ENCODE measurements around the gene MCL1.
A peak's percentile ranks its signal among the peaks of the same experiment; 100 is the strongest.

Gene MCL1

DNA sequence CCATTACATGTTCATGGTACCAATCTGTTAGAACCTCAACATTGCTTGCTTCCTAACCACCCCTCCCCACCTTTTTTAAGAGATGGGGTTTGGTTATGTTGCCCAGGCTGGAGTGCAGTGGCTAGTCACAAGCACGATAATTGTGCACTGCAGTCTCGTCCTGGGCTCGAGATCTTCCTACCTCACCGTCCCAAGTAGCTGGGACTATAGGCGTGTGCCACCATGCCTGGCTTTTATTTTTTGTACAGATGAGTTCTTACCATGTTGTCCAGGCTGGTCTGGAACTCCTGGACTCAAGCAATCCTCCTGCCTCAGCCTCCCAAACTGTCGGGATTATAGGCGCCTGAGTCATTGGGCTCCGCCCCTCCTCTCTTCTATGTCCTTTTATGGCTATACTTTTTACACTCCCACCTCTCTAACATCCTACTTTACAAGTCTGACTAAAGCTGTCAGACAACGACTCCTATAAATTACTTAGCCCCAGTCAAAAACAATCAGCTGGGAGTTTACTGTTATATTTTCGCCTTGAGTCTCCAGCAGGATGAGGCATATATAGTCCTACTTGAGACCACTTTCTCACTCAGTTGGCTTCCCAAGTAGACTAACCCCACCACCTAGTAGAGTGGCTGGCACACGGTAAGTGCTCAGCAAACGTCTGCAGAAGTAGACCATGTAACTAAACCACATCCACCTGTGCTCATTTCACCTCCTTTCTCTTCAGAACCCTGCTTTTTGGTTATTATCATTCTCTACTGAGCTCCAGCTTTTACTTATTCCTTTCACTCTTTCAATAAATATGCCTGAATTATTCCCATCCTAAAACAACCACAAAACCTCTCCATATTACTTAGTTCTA, 36.2 kb upstream of the MCL1 start (continued):
- TF ChIP-seq ATF2 (tag by site-specific recombination; IDR thresholded peaks at IDR 0.05; ENCODE audit: low read depth): no peak
- TF ChIP-seq ZFP41 (tag by site-specific recombination; IDR thresholded peaks at IDR 0.05; ENCODE audit: borderline replicate concordance): no peak
- TF ChIP-seq ZNF221 (tag by site-specific recombination; IDR thresholded peaks at IDR 0.05; ENCODE audit: borderline replicate concordance): no peak
- TF ChIP-seq ZNF571 (tag by site-specific recombination; IDR thresholded peaks at IDR 0.05): no peak

DNA sequence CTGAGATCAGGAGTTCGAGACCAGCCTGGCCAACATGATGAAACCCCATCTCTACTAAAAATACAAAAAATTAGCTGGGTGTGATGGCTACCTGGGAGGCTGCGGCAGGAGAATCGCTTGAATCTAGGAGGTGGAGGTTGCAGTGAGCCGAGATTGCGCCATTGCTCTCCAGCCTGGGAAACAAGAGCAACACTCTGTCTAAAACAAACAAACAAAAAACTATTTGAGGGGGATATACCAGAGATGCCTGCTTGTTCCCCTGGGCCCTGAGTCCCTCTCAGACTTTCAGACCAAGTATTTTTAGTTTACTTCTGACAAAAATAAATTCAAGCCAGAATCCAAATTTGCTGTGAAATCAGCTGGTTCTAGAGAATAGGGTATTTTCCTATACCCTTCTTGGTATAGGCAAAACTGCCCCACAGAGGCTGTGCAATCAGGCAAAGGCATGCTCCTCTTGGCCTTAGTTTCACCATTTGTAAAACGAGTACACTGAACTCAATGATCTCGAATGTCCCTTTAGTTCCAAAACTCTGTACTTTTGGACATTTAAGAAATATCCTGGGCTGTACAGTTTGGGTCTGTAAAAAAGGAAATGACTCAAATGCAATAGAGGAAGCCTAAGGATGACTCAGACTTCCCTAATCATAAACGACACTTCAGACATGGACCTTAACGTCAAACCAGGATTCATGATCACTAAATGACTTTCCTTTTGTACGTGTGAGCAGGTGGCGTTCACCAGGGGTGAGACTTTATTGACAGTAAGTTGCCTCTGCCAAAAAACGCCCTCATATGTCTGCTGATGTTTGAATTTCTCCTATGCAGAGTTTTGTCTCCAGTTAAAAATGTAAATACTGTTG, 33.9 kb upstream of the MCL1 start:
- CTCF ChIA-PET: interaction anchor here (1.0 to 1.3 kb wide), 3 partner anchors 52 to 342 kb away, joined by 3 to 4 read pairs (median 3); no protein-coding TSS in a partner anchor
- Histone ChIP-seq H3K4me1 (ENCODE audit: control insufficient read depth, insufficient read depth, low read length) (peaks cover 4% of the 10 kb centered on the region; the same call in 1 of the 2 replicates), H3K36me3 (ENCODE audit: control insufficient read depth in 2 of 2, insufficient read depth in 1 of 2, low read length in 2 of 2) (peaks cover 5 to 60% of the 10 kb centered on the region in 2 experiments; a peak in 2 of 3 replicates), H3K4me3 (ENCODE audit: low read depth, low read length) (no peak overlapping the region), H3K9me3 (ENCODE audit: control insufficient read depth, insufficient read depth, low read depth, low read length) (no peaks in the 10 kb centered on the region), H3K27ac (ENCODE audit: extremely low read depth, low read depth, low read length) (no peak overlapping the region; the same call in 1 of the 2 replicates)
- POLR2A ChIA-PET: interaction anchor here (0.6 kb wide), 1 partner anchor 34 kb away, joined by 3 read pairs; the partner anchor contains the start of gene MCL1
- TF ChIP-seq ZNF48 (tag by site-specific recombination; IDR thresholded peaks at IDR 0.05): no peak
- TF ChIP-seq ZNF221 (tag by site-specific recombination; IDR thresholded peaks at IDR 0.05; ENCODE audit: borderline replicate concordance): no peak
- TF ChIP-seq ZNF529 (tag by site-specific recombination; IDR thresholded peaks at IDR 0.05; ENCODE audit: insufficient replicate concordance): no peak
- TF ChIP-seq ZNF792 (tag by site-specific recombination; IDR thresholded peaks at IDR 0.05): no peak
- TF ChIP-seq, protein P1, sequence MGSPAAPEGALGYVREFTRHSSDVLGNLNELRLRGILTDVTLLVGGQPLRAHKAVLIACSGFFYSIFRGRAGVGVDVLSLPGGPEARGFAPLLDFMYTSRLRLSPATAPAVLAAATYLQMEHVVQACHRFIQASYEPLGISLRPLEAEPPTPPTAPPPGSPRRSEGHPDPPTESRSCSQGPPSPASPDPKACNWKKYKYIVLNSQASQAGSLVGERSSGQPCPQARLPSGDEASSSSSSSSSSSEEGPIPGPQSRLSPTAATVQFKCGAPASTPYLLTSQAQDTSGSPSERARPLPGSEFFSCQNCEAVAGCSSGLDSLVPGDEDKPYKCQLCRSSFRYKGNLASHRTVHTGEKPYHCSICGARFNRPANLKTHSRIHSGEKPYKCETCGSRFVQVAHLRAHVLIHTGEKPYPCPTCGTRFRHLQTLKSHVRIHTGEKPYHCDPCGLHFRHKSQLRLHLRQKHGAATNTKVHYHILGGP (tag by site-specific recombination; IDR thresholded peaks at IDR 0.05): no peak
- 0 out of 2 replicates have a peak, but pooled peaks have one; percentile 16 for TF ChIP-seq ZNF335 (tag by site-specific recombination; conservative IDR thresholded peaks at IDR 0.05)
- TF ChIP-seq ZFP69B (tag by site-specific recombination; IDR thresholded peaks at IDR 0.05): 0 out of 2 replicates have a peak, but pooled peaks have one; percentile 14
- no peak for TF ChIP-seq ZNF324 (tag by site-specific recombination; IDR thresholded peaks at IDR 0.05)
- TF ChIP-seq KLF10 (tag by site-specific recombination; IDR thresholded peaks at IDR 0.05): 0 out of 2 replicates have a peak, but pooled peaks have one; percentile 18
- peak; percentile 47; the same call in 1 of the 2 replicates for TF ChIP-seq ZNF660 (tag by site-specific recombination; IDR thresholded peaks at IDR 0.05)
- no peak for TF ChIP-seq ZNF223 (tag by site-specific recombination; IDR thresholded peaks at IDR 0.05)
- TF ChIP-seq KLF8 (tag by site-specific recombination; IDR thresholded peaks at IDR 0.05): peak; percentile 52; the same call in 1 of the 2 replicates
- TF ChIP-seq ZNF391 (tag by site-specific recombination; IDR thresholded peaks at IDR 0.05; ENCODE audit: borderline replicate concordance, low read depth): no peak
- peak; percentile 26; the same call in 1 of the 2 replicates for TF ChIP-seq ZNF394 (tag by site-specific recombination; IDR thresholded peaks at IDR 0.05; ENCODE audit: borderline replicate concordance)
- no peak for TF ChIP-seq ZNF148 (tag by site-specific recombination; IDR thresholded peaks at IDR 0.05; ENCODE audit: borderline replicate concordance)
- TF ChIP-seq ZSCAN23 (tag by site-specific recombination; IDR thresholded peaks at IDR 0.05): 0 out of 2 replicates have a peak, but pooled peaks have one; percentile 31
- TF ChIP-seq ZNF555 (tag by site-specific recombination; conservative IDR thresholded peaks at IDR 0.05): no peak
- no peak for TF ChIP-seq RBAK (tag by site-specific recombination; IDR thresholded peaks at IDR 0.05)
- peak; percentile 83 for TF ChIP-seq HIC1 (tag by site-specific recombination; IDR thresholded peaks at IDR 0.05)
- TF ChIP-seq ZNF2 (tag by site-specific recombination; IDR thresholded peaks at IDR 0.05): no peak
- TF ChIP-seq ZNF184 (tag by site-specific recombination; IDR thresholded peaks at IDR 0.05): no peak
- 0 out of 2 replicates have a peak, but pooled peaks have one; percentile 17 for TF ChIP-seq ZBTB1 (tag by site-specific recombination; IDR thresholded peaks at IDR 0.05)
- no peak for TF ChIP-seq ZNF514 (tag by site-specific recombination; IDR thresholded peaks at IDR 0.05)

Measured in HEK293 (cell line).